GM18499 (cell line): ENCODE measurements around the gene ETNK1.
"Not testable (repeated sequence)": the region's sequence is repeated elsewhere in the genome, so short reads cannot be mapped to it uniquely, and the experiment has no call there.

Experiments
- ATAC-seq: cut with Tn5 transposase; IDR thresholded peaks from one replicate; pipeline ENCODE4 v1.9.1; 2021; ENCODE audit warnings: moderate number of reproducible peaks; ENCODE audit not compliant: insufficient read depth, unreplicated experiment

ETNK1 gene

GRCh38 chr12:22684140-22685118, 59.5 kb downstream of the ETNK1 start:
- peak; percentile 34 for ATAC-seq

DNA sequence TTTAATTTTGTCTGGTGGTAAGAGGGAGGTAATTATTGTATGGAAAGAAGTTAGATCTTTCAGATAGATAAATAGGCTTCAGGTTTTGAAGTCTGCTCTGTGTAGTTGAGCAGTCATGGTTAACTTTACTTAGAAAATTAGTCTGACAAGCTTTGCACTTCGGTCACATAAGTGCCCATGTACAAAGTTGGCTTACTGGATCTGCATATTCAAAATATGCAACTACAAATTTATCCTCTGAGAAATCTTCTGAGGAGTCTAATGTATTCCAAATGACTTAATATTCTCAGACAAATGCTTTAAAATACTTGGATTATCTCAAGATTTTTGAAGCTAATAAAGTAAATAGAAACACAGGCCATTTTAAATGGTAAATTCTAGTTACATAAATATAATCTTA, 61.2 kb downstream of the ETNK1 start:
- ATAC-seq = no peak

GRCh38 chr12:22687361-22688076, 62.5 kb downstream of the ETNK1 start:
- peak; percentile 84 for ATAC-seq

- no peak for ATAC-seq
These were observed 64.9 kb downstream of the ETNK1 start for GRCh38 chr12:22689876-22690275.

DNA sequence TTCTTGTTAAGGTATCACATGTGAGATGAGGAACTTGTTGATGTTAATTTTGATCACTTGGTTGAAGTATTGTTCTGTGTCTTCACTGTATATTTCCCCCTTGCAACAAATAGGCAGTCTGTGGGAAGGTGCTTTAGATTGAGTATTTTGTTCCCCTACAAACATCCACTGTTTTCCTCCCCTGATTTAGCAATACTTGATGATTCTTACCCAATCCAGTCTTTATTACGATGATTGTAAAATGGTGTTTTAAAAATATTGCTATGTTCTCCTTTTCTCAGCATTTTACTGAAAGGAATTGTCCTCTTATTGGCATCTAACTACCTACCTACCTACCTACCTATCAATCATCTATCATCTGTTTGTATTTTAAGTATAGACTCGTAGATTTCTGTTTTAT, 66.3 kb downstream of the ETNK1 start:
- no peak for ATAC-seq

DNA sequence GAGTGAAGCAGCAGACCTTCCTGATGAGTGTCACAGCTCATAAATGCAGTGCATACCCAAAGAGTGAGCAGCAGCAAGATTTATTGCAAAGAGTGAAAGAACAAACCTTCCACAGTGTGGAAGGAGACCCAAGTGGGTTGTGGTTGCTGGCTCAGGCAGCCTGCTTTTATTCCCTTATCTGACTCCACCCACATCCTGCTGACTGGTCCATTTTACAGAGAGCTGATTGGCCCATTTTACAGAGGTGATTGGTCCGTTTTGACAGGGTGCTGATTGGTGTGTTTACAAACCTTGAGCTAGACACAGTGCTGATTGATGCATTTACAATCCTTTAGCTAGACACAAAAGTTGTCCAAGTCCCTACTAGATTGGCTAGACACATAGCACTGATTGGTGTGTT, 67.5 kb downstream of the ETNK1 start:
- ATAC-seq = not testable (repeated sequence)

DNA sequence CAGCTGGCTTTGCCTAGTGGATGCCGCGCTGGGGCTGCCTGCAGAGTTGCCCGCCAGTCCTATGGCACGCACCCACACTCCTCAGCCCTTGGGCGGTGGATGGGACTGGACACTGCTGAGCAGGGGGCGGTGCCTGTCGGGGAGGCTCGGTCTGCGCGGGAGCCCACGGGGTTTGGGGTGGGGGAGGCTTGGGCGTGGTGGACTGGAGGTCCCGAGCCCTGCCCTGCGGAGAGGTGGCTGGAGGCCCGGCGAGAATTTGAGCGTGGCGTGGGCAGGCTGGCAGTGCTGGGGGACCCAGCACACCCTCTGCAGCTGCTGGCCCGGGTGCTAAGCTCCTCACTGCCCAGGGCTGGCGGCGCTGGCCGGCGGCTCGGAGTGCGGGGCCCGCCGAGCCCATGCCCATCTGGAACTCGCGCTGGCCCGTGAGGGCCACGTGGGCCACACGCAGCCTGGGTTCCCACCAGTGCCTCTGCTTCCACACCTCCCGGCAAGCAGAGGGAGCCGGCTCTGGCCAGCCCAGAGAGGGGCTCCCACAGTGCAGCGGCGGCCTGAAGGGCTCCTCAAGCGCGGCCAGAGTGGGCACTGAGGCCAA, 68.1 kb downstream of the ETNK1 start:
- no peak for ATAC-seq

- ATAC-seq = no peak
These were observed 73.6 kb downstream of the ETNK1 start for GRCh38 chr12:22698576-22698975.

DNA sequence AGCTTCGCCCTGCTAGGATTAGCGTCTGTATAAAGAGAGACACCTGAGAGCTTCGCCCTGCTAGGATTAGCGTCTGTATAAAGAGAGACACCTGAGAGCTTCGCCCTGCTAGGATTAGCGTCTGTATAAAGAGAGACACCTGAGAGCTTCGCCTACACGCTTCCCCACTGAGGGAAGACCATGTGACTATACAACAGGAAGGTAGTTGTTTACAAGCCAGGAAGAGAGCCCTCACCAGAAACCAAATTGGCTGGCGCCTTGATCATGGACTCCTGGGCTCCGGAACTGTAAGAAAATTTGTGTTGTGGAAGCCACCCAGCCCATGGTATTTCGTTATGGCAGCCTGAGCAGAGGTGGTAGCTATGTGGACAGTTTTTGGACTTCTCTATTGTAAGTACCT, 74.7 kb downstream of the ETNK1 start:
- not testable (repeated sequence) for ATAC-seq

- no peak for ATAC-seq
These were observed 75.1 kb downstream of the ETNK1 start for GRCh38 chr12:22700106-22700505.

DNA sequence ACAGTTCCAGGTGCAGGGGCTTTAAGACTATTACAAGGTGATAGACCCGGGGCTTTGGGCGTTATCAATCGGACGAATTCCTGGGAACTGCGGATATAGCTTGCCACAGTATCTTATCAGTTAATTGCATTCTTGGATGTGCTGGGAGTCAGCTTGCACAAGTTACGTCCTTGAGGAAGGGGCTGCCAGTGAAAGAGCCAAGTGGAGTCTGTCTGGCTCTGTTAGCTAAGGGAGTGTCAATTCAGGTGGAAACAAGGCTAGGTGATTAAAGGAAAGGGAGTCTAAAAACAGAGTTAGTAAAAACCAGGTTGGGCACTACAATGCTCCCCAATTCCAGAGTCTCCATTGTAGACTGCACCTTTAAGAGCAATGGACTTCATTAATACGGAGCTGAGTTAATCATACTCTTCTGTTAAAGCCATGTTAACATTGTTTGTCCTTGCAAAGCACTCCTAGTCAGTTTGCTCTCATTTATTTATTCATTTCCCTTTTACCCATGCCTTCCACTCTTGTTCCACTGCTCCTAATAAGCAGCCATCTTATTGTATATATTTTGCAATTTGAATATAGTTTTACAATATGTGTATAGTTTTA, 76.3 kb downstream of the ETNK1 start:
- not testable (repeated sequence) for ATAC-seq

GRCh38 chr12:22702690-22703089, 77.7 kb downstream of the ETNK1 start:
- no peak for ATAC-seq

GRCh38 chr12:22709292-22709691, 84.3 kb downstream of the ETNK1 start:
- ATAC-seq = no peak

GRCh38 chr12:22712083-22712482, 87.1 kb downstream of the ETNK1 start:
- ATAC-seq = no peak

GRCh38 chr12:22715254-22715653, 90.3 kb downstream of the ETNK1 start:
- ATAC-seq = no peak

DNA sequence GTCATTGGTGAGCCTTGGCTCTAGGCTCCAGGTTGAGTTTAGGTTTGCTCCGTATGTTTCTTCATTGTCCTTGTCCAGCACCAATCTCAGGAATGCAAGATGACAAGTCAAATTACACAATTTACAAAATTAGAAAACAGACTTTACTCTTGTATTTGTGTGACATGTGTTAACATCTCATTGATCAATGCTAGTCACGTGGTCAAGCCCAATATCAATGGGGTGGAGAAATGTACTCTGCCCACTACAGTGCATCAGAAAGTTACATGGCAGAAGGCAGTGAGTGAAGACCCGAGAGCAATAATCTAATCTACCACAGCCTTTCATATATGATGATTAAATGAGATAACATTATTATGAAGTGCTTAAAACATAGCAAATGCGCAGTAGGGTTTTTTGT, 94.8 kb downstream of the ETNK1 start:
- no peak for ATAC-seq

DNA sequence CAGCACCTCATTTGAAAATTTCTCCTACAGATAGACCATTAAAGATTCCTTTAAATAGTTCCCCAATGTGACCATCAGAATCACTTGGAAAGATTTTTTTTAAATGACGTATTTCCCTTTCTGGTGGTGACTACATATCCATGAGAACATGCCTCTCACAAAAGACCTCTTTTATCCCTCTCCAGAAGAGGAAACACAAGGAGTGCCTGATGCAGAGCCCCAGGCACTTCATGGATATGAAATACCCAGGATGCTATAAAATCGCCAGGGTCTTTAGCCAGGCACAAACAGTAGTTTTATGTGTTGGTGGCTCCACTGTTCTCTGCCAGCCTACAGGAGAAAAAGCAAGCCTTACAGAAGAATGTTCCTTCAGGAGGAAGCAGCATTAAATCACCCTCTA, 97.1 kb downstream of the ETNK1 start:
- ATAC-seq = no peak

DNA sequence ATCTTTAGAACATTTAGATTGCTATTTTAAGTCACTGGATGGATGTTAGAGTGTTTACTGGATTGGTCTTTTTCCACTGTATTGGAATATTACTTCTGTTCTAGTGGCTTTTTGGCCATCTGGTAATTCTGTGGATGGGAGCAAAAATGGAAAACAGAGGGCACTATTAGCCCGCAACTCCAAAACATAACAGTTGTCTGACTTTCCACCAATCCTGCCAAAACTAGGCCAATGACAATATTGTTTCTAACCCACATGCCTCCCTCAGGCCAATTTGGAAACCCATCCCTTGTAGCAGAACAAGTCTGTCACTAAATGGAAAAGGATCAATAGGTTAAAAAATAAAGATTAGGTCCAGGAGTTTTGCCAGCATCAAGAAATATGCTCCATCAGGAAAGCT, 97.8 kb downstream of the ETNK1 start:
- no peak for ATAC-seq

GRCh38 chr12:22728987-22729386, 104.0 kb downstream of the ETNK1 start:
- ATAC-seq = no peak

- ATAC-seq = no peak
These were observed 104.5 kb downstream of the ETNK1 start for GRCh38 chr12:22729431-22729956.
